K562 (cell line): Measurements from ENCODE around the gene ZNF582. TPM values are rescaled to one million over a fixed set of nuclear protein-coding genes. Genes with fewer than 3 reads are reported as not detected.

ENCODE experiments used
- CHAMP1 ChIP-seq: fragments of 450-650 bp; IDR thresholded peaks from 2 replicates; pipeline ENCODE4 v1.6.1; 2016; ENCODE audit warnings: mild to moderate bottlenecking
- CHD7 ChIP-seq: fragments of 200-600 bp; sonication (generic); IDR thresholded peaks from one replicate; pipeline ENCODE4 v1.6.1; 2012; ENCODE audit warnings: mild to moderate bottlenecking, low read depth, low read length, inconsistent platforms
- FIP1L1 ChIP-seq: fragments of 200-400 bp; formaldehyde crosslinking; IDR thresholded peaks from 2 replicates; pipeline ENCODE4 v1.6.1; 2018; ENCODE audit warnings: mild to moderate bottlenecking, low read depth, low read length; ENCODE audit not compliant: poor library complexity, severe bottlenecking
- HMGXB4 ChIP-seq: sonication (generic); formaldehyde crosslinking; IDR thresholded peaks from 2 replicates; pipeline ENCODE4 v1.8.1; 2023; ENCODE audit warnings: mild to moderate bottlenecking, missing genetic modification reagents
- MAFF ChIP-seq: IDR thresholded peaks from 2 replicates; pipeline ENCODE4 v1.6.1; 2012; ENCODE audit warnings: low read length, improper control_type of control experiment
- MAFG ChIP-seq: fragments of 450-650 bp; conservative IDR thresholded peaks from 2 replicates; pipeline ENCODE4 v1.6.1; 2016; ENCODE audit warnings: missing genetic modification characterization, missing compliant biosample characterization
- PHTF2 ChIP-seq: fragments of 250-450 bp; sonication (Bioruptor Pico); IDR thresholded peaks from 2 replicates; pipeline ENCODE4 v1.5.0; 2021; ENCODE audit warnings: mild to moderate bottlenecking
- SMARCC2 ChIP-seq: fragments of 450-650 bp; IDR thresholded peaks from 2 replicates; pipeline ENCODE4 v1.6.1; 2017; ENCODE audit warnings: antibody characterized with exemption, moderate library complexity, mild to moderate bottlenecking, low read depth
- UBTF ChIP-seq, 2 experiments: IDR thresholded peaks; 2 replicates each; pipeline ENCODE4 v1.6.1; 2012; ENCODE audit warnings: improper control_type of control experiment in 2 of 2, low read depth in 2 of 2, low read length in 2 of 2, borderline replicate concordance in 1 of 2
- ZFP1 ChIP-seq: fragments of 450-650 bp; formaldehyde crosslinking; IDR thresholded peaks from 2 replicates; pipeline ENCODE4 v1.4.0; 2020; ENCODE audit warnings: mild to moderate bottlenecking, mixed read lengths
- polyA plus RNA-seq, 8 experiments: library from polyadenylated mRNA; depleted of rRNA in 4 of 8; stranded (reverse) in 5 of 8; unstranded in 3 of 8; fragments of >200 nt; fragmentation: Nextera tagmentation in 2 of 8; fragmentation: Illumina TruSeq in 1 of 8; extraction: Ambion mirVana in 2 of 8; extraction: Trizol in 1 of 8; gene quantifications; 2 replicates each; pipeline versions ENCODE4 v1.2.1 to v1.2.3, GENCODE V29; 2011 to 2014; ENCODE audit warnings: inconsistent platforms in 1 of 8, missing spikeins in 1 of 8
- total RNA-seq, 7 experiments: library from RNA; depleted of rRNA in 6 of 7; stranded (reverse); fragments of >200 nt in 6 of 7; fragmentation: Illumina TruSeq in 2 of 7; extraction: Trizol in 2 of 7; gene quantifications; 2 replicates each; pipeline versions ENCODE4 v1.2.1 to v1.2.3, GENCODE V29; 2011 to 2021; ENCODE audit warnings: low replicate concordance in 1 of 7

ZNF582 gene
- total and polyA plus RNA-seq, 9 of the 15 experiments (the other 6 are each of a cell fraction or from before 2014, with no cell fraction given) = 0.72 to 3.3 (median 1.6) TPM

- TF ChIP-seq CHD7 (no peak), PHTF2 (no peak), MAFG (tag) (0 out of 2 replicates have a peak, but pooled peaks have one; percentile 15), FIP1L1 (no peak), ZFP1 (CRISPR knock-in tag) (no peak), CHAMP1 (no peak), SMARCC2 (no peak), HMGXB4 (no peak), MAFF (peak; percentile 35; the same call in 1 of the 2 replicates), UBTF (IDR thresholded peaks at IDR 0.05; ENCODE audit: borderline replicate concordance in 1 of 2, low read depth in 2 of 2, low read length in 2 of 2) (no peak)
Measured at GRCh38 chr19:56356944-56357343, 36.4 kb downstream of the ZNF582 start (continued).
